NCI-H2171 (cell line): ENCODE measurements around the gene DOK7.

ENCODE experiments used
- DNase-seq: peaks from one replicate; lab custom pipeline; 2025; lab: John Stamatoyannopoulos, UW

DOK7 gene

GRCh38 chr4:3487861-3488260 lies 24.8 kb downstream of the DOK7 start:
- no peak for DNase-seq

GRCh38 chr4:3488820-3489219 lies 25.7 kb downstream of the DOK7 start:
- DNase-seq: no peak

- no peak for DNase-seq
Observed at GRCh38 chr4:3489451-3489962, 26.4 kb downstream of the DOK7 start.

GRCh38 chr4:3491681-3492405 lies 28.7 kb downstream of the DOK7 start:
- DNase-seq: no peak

- DNase-seq: no peak
Observed at GRCh38 chr4:3492741-3493719, 29.9 kb downstream of the DOK7 start.

GRCh38 chr4:3493720-3494461 lies 30.8 kb downstream of the DOK7 start:
- DNase-seq: no peak

- DNase-seq: no peak
Observed at GRCh38 chr4:3494462-3494871, 31.4 kb downstream of the DOK7 start.

GRCh38 chr4:3495204-3495975 lies 32.3 kb downstream of the DOK7 start:
- DNase-seq: no peak

GRCh38 chr4:3496021-3496420 lies 32.9 kb downstream of the DOK7 start:
- DNase-seq: no peak

GRCh38 chr4:3497095-3497494 lies 34.0 kb downstream of the DOK7 start:
- no peak for DNase-seq

GRCh38 chr4:3497523-3498389 lies 34.6 kb downstream of the DOK7 start:
- DNase-seq: no peak

- no peak for DNase-seq
Observed at GRCh38 chr4:3498407-3498806, 35.3 kb downstream of the DOK7 start.

- DNase-seq: no peak
Observed at GRCh38 chr4:3498901-3499510, 35.9 kb downstream of the DOK7 start.

- no peak for DNase-seq
Observed at GRCh38 chr4:3499710-3500109, 36.6 kb downstream of the DOK7 start.

- no peak for DNase-seq
Observed at GRCh38 chr4:3500111-3500510, 37.0 kb downstream of the DOK7 start.

- DNase-seq: no peak
Observed at GRCh38 chr4:3500634-3501101, 37.6 kb downstream of the DOK7 start.

GRCh38 chr4:3501126-3501824 lies 38.2 kb downstream of the DOK7 start:
- no peak for DNase-seq

- DNase-seq: no peak
Observed at GRCh38 chr4:3501825-3502425, 38.8 kb downstream of the DOK7 start.
